Activated CD4-positive, alpha-beta T cell treated with anti-CD3 and anti-CD28 coated beads, Interleukin-2, amount 10 ng/mL, durations not matched to agents 7 days and 5 days (primary cell): ENCODE data around the gene KRT28. TPM values are rescaled to one million over a fixed set of nuclear protein-coding genes. Genes with fewer than 3 reads are reported as not detected.
A peak's percentile ranks its signal among the peaks of the same experiment; 100 is the strongest.

ENCODE experiments used
- CTCF ChIA-PET: fragments of 350-600 bp; sonication (Branson Sonifier 250); formaldehyde crosslinking; loops from one replicate; lab custom pipeline; 2021; ENCODE audit warnings: antibody characterized with exemption; lab: Charles Lee
- POLR2A ChIA-PET: fragments of 350-600 bp; sonication (Branson Sonifier 250); formaldehyde crosslinking; loops from one replicate; lab custom pipeline; 2021; ENCODE audit warnings: antibody characterized with exemption; lab: Charles Lee
- DNase-seq: peaks from one replicate; pipeline ENCODE4 v3.0.0-alpha.2; 2020
- H3K27ac Mint-ChIP-seq: one replicate; pipeline ENCODE4 v1.8.0; 2021; ENCODE audit warnings: mild to moderate bottlenecking, moderate library complexity, mixed read lengths
- H3K27me3 Mint-ChIP-seq: one replicate; pipeline ENCODE4 v1.8.0; 2021; ENCODE audit warnings: mixed read lengths
- H3K36me3 Mint-ChIP-seq: one replicate; pipeline ENCODE4 v1.8.0; 2021; ENCODE audit warnings: low read depth, mixed read lengths
- H3K4me1 Mint-ChIP-seq: one replicate; pipeline ENCODE4 v1.8.0; 2021; ENCODE audit warnings: mixed read lengths
- H3K4me3 Mint-ChIP-seq: one replicate; pipeline ENCODE4 v1.8.0; 2021; ENCODE audit warnings: mild to moderate bottlenecking, moderate library complexity, mixed read lengths
- H3K9me3 Mint-ChIP-seq: one replicate; pipeline ENCODE4 v1.8.0; 2021; ENCODE audit warnings: mixed read lengths
- total RNA-seq, 2 experiments: library from RNA; stranded (reverse); gene quantifications; one replicate each; pipeline ENCODE4 v1.2.3, GENCODE V29; 2021

Gene KRT28
- total RNA-seq, 2 experiments from 2014 or later = not detected

GRCh38 chr17:40794466-40794865 is 5.3 kb downstream of the KRT28 start:
- ChIA-PET POLR2A (no interaction called here), CTCF (no interaction called here)
- Mint-ChIP-seq H3K9me3 (no peaks in the 10 kb centered on the region), H3K36me3 (no peaks in the 10 kb centered on the region), H3K27me3 (peaks cover 30% of the 10 kb centered on the region), H3K27ac (no peak overlapping the region), H3K4me3 (no peak overlapping the region), H3K4me1 (no peaks in the 10 kb centered on the region)
- no peak for DNase-seq

GRCh38 chr17:40793832-40794231 is 5.9 kb downstream of the KRT28 start:
- DNase-seq = no peak
- ChIA-PET POLR2A (no interaction called here), CTCF (no interaction called here)
- Mint-ChIP-seq H3K27me3 (peaks cover 27% of the 10 kb centered on the region), H3K9me3 (no peaks in the 10 kb centered on the region), H3K4me3 (no peak overlapping the region), H3K4me1 (no peaks in the 10 kb centered on the region), H3K36me3 (no peaks in the 10 kb centered on the region), H3K27ac (no peak overlapping the region)

- Mint-ChIP-seq H3K36me3 (no peaks in the 10 kb centered on the region), H3K9me3 (no peaks in the 10 kb centered on the region), H3K4me1 (no peaks in the 10 kb centered on the region), H3K4me3 (no peak overlapping the region), H3K27me3 (peaks cover 26% of the 10 kb centered on the region), H3K27ac (no peak overlapping the region)
- ChIA-PET CTCF (no interaction called here), POLR2A (no interaction called here)
- no peak for DNase-seq
Observed at GRCh38 chr17:40791787-40792436, 7.8 kb downstream of the KRT28 start.

- Mint-ChIP-seq H3K9me3 (no peaks in the 10 kb centered on the region), H3K4me3 (no peak overlapping the region), H3K27me3 (peaks cover 22% of the 10 kb centered on the region), H3K4me1 (no peaks in the 10 kb centered on the region), H3K36me3 (no peaks in the 10 kb centered on the region), H3K27ac (no peak overlapping the region)
- ChIA-PET CTCF (no interaction called here), POLR2A (no interaction called here)
- no peak for DNase-seq
Observed at GRCh38 chr17:40791111-40791510, 8.6 kb downstream of the KRT28 start.

- no peaks in the 10 kb centered on the region for H3K36me3 Mint-ChIP-seq
- H3K4me1 Mint-ChIP-seq = peaks cover 9% of the 10 kb centered on the region
- no peak within 1 kb of the TSS for H3K4me3 Mint-ChIP-seq
- DNase-seq = no peak
- H3K9me3 Mint-ChIP-seq = no peaks in the 10 kb centered on the region
- POLR2A ChIA-PET = no interaction called here
- no peak within 1 kb of the TSS for H3K27ac Mint-ChIP-seq
- CTCF ChIA-PET = no interaction called here
- H3K27me3 Mint-ChIP-seq = peaks cover 42% of the 10 kb centered on the region
Observed at GRCh38 chr17:40782450-40782849, 17.3 kb downstream of the KRT28 start, which contains the start of gene KRT27. TSS of gene KRT27 (minus strand) at chr17:40782550. CDS start at chr17:40782493, 57 bp downstream.

GRCh38 chr17:40779181-40779909 is 20.4 kb downstream of the KRT28 start:
- Mint-ChIP-seq H3K27me3 (peaks cover 57% of the 10 kb centered on the region), H3K4me1 (peaks cover 9% of the 10 kb centered on the region)
- POLR2A ChIA-PET = no interaction called here

GRCh38 chr17:40778461-40778860 is 21.3 kb downstream of the KRT28 start:
- Mint-ChIP-seq H3K27me3 (peaks cover 57% of the 10 kb centered on the region), H3K9me3 (no peaks in the 10 kb centered on the region), H3K4me1 (peaks cover 9% of the 10 kb centered on the region), H3K36me3 (no peaks in the 10 kb centered on the region), H3K27ac (no peak overlapping the region), H3K4me3 (no peak overlapping the region)
- ChIA-PET POLR2A (no interaction called here), CTCF (no interaction called here)
- DNase-seq = no peak

More at GRCh38 chr17:40779181-40779909, 20.4 kb downstream of the KRT28 start:
- no peaks in the 10 kb centered on the region for H3K9me3 Mint-ChIP-seq
- H3K36me3 Mint-ChIP-seq = no peaks in the 10 kb centered on the region
- no peak overlapping the region for H3K27ac Mint-ChIP-seq
- CTCF ChIA-PET = interaction anchor here (0.5 kb wide), 1 partner anchor 865 kb away, joined by 4 read pairs; no protein-coding TSS in a partner anchor
- peak overlapping the region; percentile 49 for H3K4me3 Mint-ChIP-seq
- DNase-seq = peak; percentile 28

- H3K36me3 Mint-ChIP-seq = no peaks in the 10 kb centered on the region
- no peak for DNase-seq
- no peak overlapping the region for H3K27ac Mint-ChIP-seq
- no peaks in the 10 kb centered on the region for H3K9me3 Mint-ChIP-seq
- CTCF ChIA-PET = no interaction called here
- H3K27me3 Mint-ChIP-seq = peaks cover 53% of the 10 kb centered on the region
- POLR2A ChIA-PET = no interaction called here
- peaks cover 9% of the 10 kb centered on the region for H3K4me1 Mint-ChIP-seq
- H3K4me3 Mint-ChIP-seq = no peak overlapping the region
Observed at GRCh38 chr17:40777971-40778370, 21.8 kb downstream of the KRT28 start.

GRCh38 chr17:40777459-40777858 is 22.3 kb downstream of the KRT28 start:
- no peak for DNase-seq
- H3K4me1 Mint-ChIP-seq = peaks cover 9% of the 10 kb centered on the region
- H3K4me3 Mint-ChIP-seq = no peak overlapping the region
- POLR2A ChIA-PET = no interaction called here
- CTCF ChIA-PET = no interaction called here
- H3K27me3 Mint-ChIP-seq = peaks cover 59% of the 10 kb centered on the region
- no peak overlapping the region for H3K27ac Mint-ChIP-seq
- no peaks in the 10 kb centered on the region for H3K9me3 Mint-ChIP-seq
- no peaks in the 10 kb centered on the region for H3K36me3 Mint-ChIP-seq

GRCh38 chr17:40775945-40776344 is 23.8 kb downstream of the KRT28 start:
- H3K4me3 Mint-ChIP-seq = no peak overlapping the region
- POLR2A ChIA-PET = no interaction called here

GRCh38 chr17:40772101-40772500 is 27.7 kb downstream of the KRT28 start, which contains the start of gene KRT26:
TSS of gene KRT26 (minus strand) at chr17:40772201. CDS start at chr17:40772113, 88 bp downstream.
- no peaks in the 10 kb centered on the region for H3K36me3 Mint-ChIP-seq
- H3K27me3 Mint-ChIP-seq = peaks cover 42% of the 10 kb centered on the region
- no peak for DNase-seq
- no peak within 1 kb of the TSS for H3K27ac Mint-ChIP-seq
- no peaks in the 10 kb centered on the region for H3K9me3 Mint-ChIP-seq
- no peaks in the 10 kb centered on the region for H3K4me1 Mint-ChIP-seq
- no peak within 1 kb of the TSS for H3K4me3 Mint-ChIP-seq
- ChIA-PET POLR2A (no interaction called here), CTCF (interaction anchor here (0.6 kb wide), 1 partner anchor 152 kb away, joined by 3 read pairs; no protein-coding TSS in a partner anchor)

More at GRCh38 chr17:40775945-40776344, 23.8 kb downstream of the KRT28 start:
- no peaks in the 10 kb centered on the region for H3K36me3 Mint-ChIP-seq
- CTCF ChIA-PET = no interaction called here
- DNase-seq = no peak
- no peak overlapping the region for H3K27ac Mint-ChIP-seq
- H3K27me3 Mint-ChIP-seq = peaks cover 64% of the 10 kb centered on the region
- peaks cover 9% of the 10 kb centered on the region for H3K4me1 Mint-ChIP-seq
- H3K9me3 Mint-ChIP-seq = no peaks in the 10 kb centered on the region

GRCh38 chr17:40765657-40766056 is 34.1 kb downstream of the KRT28 start:
- Mint-ChIP-seq H3K27me3 (peaks cover 26% of the 10 kb centered on the region), H3K27ac (no peak overlapping the region), H3K9me3 (peaks cover 16% of the 10 kb centered on the region), H3K36me3 (peaks cover 2% of the 10 kb centered on the region), H3K4me1 (no peaks in the 10 kb centered on the region), H3K4me3 (no peak overlapping the region)
- ChIA-PET POLR2A (no interaction called here), CTCF (no interaction called here)
- no peak for DNase-seq

GRCh38 chr17:40763752-40764151 is 36.0 kb downstream of the KRT28 start:
- Mint-ChIP-seq H3K27me3 (peaks cover 27% of the 10 kb centered on the region), H3K27ac (no peak overlapping the region), H3K4me3 (no peak overlapping the region), H3K9me3 (peaks cover 30% of the 10 kb centered on the region), H3K36me3 (peaks cover 4% of the 10 kb centered on the region), H3K4me1 (no peaks in the 10 kb centered on the region)
- no peak for DNase-seq
- CTCF ChIA-PET = no interaction called here
- POLR2A ChIA-PET = no interaction called here
